GM21367 (cell line): ENCODE data around the gene GPR158.

ENCODE experiments used
- ATAC-seq: cut with Tn5 transposase; IDR thresholded peaks from one replicate; pipeline ENCODE4 v1.9.1; 2021; ENCODE audit not compliant: unreplicated experiment

The GPR158 gene

DNA sequence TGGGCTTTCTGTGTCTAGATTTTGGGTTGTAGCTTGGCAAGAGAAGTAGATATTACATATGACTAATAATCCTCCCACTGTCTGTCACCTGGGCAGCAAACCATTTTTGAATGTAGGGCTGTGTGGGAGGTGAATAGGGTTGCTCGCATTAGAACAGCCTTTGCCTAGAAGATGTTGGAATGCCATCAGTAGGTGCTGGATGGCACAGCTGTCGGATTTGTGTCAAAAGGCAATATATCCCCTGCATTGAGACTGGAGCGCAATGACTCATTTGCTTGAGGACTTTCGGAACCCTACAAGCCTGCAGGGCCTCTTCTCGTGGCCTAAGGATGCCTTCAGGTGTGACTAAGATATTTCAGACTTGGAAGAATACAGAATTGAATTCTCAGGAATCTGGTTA is 323.8 kb downstream of the GPR158 start:
- no peak for ATAC-seq

DNA sequence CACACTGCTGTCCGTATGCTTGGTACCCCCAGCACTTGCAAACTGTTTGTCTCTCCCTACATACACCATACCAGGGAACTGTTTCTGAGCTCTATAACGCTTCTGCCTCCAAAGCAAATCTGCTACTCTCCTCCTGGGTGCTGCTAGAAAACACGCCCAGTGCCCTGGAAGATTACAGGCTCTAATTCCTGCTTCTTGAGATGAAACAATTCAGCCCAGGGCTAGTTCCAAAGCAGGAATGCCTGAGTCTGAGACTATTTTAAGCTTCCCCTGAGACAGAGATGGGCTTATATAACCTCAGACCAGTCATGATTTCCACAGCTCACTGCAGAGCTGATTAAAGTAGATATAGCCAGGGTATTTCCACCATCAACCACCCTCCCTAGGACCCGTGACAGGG is 327.1 kb downstream of the GPR158 start:
- ATAC-seq = no peak

GRCh38 chr10:25502453-25502852 is 327.7 kb downstream of the GPR158 start:
- no peak for ATAC-seq

- ATAC-seq = no peak
These were observed 329.5 kb downstream of the GPR158 start for GRCh38 chr10:25504306-25504705.

- no peak for ATAC-seq
These were observed 330.0 kb downstream of the GPR158 start for GRCh38 chr10:25504838-25505237.

DNA sequence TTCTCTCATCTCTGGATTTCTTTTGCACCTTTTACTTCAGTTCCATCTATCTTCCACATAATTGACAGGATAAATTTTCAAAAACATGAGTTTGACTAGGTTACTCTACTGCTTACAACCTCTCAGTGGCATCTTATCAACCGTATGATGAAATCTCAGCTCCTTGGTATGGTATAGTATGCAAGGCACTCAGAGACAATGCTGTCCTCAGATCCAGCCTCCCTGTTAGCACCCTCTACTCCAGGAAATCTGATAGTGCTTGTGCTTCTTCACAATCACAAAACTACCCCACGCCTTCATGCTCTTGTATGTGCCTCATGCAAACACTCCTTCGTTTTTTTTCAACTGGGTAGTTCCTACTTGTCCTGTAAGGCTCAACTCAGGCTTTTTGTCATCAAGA is 330.7 kb downstream of the GPR158 start:
- ATAC-seq = no peak

DNA sequence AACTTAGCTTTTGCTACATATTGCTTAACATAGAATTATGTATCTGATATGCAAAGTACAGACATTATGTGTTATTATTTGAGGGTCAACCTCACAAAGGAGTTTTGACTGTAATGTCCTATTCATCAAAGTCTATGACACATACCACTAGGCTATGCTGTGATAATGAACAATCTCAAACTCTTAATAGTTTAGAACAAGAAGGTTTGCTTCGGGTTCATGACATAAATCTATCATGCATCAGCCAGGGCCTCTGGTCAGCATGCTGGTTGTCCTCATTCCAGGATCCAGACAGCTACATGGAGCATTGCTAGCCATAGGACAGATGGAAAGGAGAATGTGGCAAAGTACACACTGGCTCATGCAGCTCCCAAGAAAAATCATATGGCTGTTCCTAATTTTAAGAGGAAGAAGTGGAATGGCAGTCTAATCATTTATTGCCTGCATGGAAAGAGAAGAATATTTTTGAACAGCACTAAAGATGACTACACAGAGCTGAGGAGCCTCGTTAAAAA is 332.1 kb downstream of the GPR158 start:
- no peak for ATAC-seq

DNA sequence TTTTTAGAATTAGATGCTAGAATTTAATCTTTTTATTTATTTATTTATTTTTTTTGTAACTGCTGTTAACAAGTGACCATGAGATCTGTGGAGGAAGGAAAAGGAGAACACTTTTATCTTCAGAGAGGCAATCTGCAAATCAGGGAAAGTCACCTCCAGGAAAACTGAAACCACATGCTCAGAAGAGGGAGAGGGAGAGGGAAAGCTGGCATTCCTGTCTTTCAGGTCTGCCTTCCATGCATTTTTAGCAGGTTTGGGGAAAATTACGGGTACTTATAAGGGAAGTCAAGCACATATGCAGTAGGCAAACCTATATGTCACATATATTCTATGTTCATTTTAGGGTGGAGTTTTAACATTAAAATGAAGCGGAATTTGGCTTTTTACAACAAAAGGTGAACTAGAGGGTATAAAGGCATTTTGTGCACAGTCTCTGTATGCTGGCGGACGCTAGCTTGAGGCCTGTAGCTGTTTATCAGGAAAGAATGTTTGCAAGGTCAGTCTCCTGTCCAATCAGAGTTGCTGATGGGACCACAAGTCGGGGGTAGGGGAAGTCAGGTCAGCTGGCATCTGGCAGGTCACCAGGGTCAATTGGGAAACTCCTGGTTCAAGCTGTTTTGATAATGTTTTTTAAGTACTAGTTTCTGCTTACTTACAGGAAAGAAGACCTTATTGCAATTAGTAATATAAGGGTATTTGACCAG is 333.5 kb downstream of the GPR158 start:
- ATAC-seq = no peak

DNA sequence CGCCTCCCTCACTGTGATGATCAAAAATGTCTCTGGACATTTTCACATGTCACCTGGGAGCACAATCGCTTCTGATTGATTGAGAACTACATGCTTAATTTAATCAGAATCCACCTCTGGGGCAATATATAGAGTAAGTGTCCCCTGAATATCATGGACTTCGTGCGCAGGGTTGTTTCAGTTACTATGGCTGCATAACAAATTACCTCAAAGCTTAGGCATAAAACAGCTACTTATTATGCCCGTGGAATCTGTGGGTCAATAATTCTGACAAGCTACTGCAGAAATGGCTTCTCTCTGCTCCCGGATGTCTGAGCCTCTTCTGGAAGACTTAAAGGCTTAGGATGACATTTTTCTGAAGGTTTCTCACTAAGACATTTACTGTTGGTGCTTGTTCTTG is 334.4 kb downstream of the GPR158 start:
- ATAC-seq = no peak

DNA sequence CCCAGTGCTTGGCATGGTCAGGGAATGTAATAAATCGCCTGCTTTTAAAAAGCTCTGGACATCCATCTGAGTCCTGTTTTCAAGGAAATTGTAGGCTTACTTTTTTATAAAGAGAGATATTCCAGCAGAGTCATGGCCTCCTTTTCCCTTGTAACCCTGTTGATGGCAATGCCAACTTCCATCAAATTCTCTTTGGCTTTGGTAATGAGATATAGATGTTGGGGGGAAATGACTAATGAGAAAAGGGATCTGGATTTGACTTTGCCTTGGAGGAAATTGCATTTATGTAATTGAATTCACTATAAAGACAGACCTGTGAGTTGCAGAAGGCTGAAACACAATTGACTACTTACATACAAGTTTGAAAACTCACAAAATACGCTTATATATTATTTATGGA is 347.5 kb downstream of the GPR158 start:
- ATAC-seq = no peak

GRCh38 chr10:25522946-25523608 is 348.3 kb downstream of the GPR158 start:
- no peak for ATAC-seq

GRCh38 chr10:25530306-25530705 is 355.5 kb downstream of the GPR158 start:
- no peak for ATAC-seq

- no peak for ATAC-seq
These were observed 356.8 kb downstream of the GPR158 start for GRCh38 chr10:25531457-25532061.

GRCh38 chr10:25532213-25532612 is 357.4 kb downstream of the GPR158 start:
- no peak for ATAC-seq

DNA sequence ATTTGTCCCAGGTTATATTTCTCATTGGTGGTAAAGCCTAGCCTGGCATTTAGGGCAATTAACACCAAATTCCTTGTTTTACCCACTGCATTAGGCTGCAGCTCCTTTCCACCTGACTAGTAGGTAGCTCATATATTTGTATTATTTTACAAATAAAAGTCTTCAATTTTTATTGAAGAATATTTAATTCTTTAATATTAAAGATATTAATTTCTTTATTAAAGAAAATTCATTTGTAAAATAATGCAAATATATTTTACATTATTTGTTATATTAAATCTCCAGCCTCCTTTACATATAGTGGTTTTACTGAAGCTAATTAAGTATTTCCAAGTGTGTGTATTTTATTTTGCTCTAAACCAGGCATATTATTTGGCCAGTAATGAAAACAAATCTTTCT is 361.2 kb downstream of the GPR158 start:
- ATAC-seq = no peak

- no peak for ATAC-seq
These were observed 372.6 kb downstream of the GPR158 start for GRCh38 chr10:25547382-25547781.

DNA sequence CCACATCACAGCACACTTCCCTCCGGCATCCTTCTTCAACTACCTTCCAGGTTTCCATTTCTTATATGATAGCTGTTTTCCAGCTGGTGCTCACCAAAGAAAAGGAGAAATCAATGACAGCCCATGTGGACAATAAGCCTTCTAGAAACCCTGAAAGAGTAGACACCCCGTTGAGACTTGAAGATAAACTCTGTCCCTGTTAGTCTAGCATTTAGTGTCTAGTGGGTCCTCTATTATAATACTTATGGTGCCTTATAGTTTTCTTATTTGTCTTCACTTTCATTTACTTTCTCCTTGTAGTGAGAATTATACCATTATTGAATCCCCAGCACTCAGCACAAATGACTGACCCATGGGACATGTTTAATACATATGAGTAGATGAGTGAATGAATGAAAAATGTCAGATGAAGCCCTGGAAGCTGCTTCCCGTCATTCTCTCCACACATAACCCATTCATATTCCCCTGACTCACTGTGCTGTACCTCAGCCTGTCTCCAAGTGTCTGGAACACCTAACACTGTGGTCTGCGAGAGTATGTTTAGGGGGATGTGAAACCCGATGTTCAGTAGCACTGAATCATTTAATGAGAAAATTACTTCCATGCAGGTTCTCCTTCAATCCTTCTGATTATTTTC is 377.6 kb downstream of the GPR158 start:
- no peak for ATAC-seq

- no peak for ATAC-seq
These were observed 381.1 kb downstream of the GPR158 start for GRCh38 chr10:25555865-25556264.

DNA sequence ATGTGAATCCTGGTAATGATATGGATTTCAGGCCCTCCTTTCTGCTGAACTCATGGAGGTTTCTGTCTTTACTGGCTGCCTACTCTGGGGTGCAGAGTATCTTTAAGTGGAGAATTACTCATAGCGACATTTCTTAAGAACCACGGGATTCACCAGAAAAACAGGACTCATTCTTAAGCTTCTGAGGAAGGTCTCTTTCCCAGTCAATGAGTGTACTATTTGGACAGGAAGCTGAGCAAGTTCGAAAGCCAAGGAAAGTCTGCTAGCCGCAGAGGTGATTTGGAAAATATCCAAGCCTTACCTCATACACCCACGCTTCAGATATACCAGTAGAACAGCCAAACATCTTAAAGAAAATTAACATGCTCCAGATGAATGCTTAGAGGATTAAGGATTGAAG is 381.7 kb downstream of the GPR158 start:
- ATAC-seq = no peak

GRCh38 chr10:25557136-25557535 is 382.3 kb downstream of the GPR158 start:
- no peak for ATAC-seq

DNA sequence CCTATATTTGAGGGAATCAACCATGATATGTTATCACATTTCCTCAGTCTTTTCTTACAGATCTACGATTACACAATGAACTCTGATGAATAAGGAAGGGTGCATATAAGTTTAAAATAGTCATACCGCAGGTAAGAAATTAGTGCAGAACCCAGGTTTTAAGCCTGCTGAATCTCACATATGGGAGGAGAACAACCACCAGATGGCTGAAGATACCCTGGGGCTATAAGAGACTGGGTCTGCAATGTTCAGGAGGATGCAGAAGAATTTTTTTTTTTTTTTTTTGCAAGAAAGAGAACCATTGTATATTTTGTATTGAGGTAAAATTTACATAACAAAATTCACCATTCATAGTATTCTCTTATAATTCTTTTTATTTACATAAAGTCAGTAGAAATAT is 387.0 kb downstream of the GPR158 start:
- ATAC-seq = no peak

DNA sequence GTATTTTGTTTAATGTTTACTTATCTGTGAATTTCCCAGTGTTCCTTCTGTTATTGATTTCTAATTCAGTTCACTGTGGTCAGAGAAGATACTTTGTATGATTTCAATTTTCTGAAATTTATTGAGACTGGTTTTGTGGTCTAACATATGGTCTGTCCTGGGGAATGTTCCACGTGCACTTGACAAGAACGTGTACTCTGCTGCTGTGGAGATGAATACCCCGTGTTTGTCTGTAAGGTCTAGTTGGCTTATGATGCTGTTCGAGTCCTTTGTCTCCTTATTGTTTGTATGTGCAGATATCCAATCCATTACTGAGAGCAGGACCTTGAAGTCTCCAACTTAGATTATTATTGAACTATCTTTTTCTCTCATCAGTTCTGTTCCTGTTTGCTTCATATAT is 387.7 kb downstream of the GPR158 start:
- no peak for ATAC-seq
